Type B pancreatic cell (in vitro differentiated cells): ENCODE results near the gene EFNA3. TPM values are rescaled to one million over a fixed set of nuclear protein-coding genes. Genes with fewer than 3 reads are reported as not detected.

Experiments used
- DNase-seq: peaks from one replicate; pipeline ENCODE4 v3.0.0; 2021; ENCODE audit warnings: mixed read lengths; ENCODE audit not compliant: unreplicated experiment; ENCODE audit errors: extremely low spot score
- H3K27ac Mint-ChIP-seq: 2 replicates; pipeline ENCODE4 v1.8.0; 2021; ENCODE audit warnings: mild to moderate bottlenecking, mixed read lengths
- H3K27me3 Mint-ChIP-seq: 2 replicates; pipeline ENCODE4 v1.8.0; 2021; ENCODE audit warnings: mixed read lengths
- H3K36me3 Mint-ChIP-seq: 2 replicates; pipeline ENCODE4 v1.8.0; 2021; ENCODE audit warnings: mixed read lengths
- H3K4me1 Mint-ChIP-seq: one replicate; pipeline ENCODE4 v1.8.0; 2021; ENCODE audit warnings: mixed read lengths; ENCODE audit not compliant: unreplicated experiment
- H3K4me3 Mint-ChIP-seq: 2 replicates; pipeline ENCODE4 v1.8.0; 2021; ENCODE audit warnings: mild to moderate bottlenecking, mixed read lengths
- H3K9me3 Mint-ChIP-seq: 2 replicates; pipeline ENCODE4 v1.8.0; 2021; ENCODE audit warnings: mixed read lengths
- total RNA-seq: library from RNA; stranded (reverse); gene quantifications from 2 replicates; pipeline ENCODE4 v1.2.1, GENCODE V29; 2021; ENCODE audit warnings: low replicate concordance
- TF ChIP-seq, protein P1 (sequence below): fragments of 200-600 bp; sonication (generic); conservative IDR thresholded peaks from 2 replicates; pipeline ENCODE4 v1.5.0; 2021; ENCODE audit warnings: antibody characterized with exemption, mild to moderate bottlenecking

EFNA3 gene
- total RNA-seq, 1 donor from 2014 or later, result 4.7 TPM

DNA sequence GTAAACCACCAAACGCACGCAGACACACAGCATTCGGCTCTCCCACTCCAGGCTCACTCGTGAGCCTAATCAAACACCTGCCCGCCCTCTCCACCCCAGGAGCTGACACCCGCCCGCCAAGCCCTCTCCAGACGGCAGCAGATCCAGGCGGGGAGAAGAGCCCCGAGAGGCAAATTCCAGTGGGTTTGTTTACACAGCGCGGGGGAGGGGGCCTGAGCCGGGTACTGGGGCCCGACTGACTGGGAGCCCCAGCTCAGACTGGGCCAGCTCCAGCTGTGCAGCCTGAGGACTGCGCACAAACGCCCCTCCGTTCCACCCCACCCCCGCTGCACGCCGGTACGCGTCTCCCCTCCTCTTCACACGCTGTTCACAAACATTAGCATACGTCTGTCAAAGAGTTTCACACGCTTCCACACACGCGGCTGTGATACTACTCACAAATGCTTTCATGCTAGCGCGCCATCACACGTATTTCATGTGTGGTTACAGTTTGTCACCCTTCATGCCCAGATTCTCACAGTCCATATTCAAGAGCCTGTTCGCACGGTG, 48.0 kb downstream of the EFNA3 start:
- DNase-seq, result no peak
- H3K4me1 Mint-ChIP-seq, result peaks cover 35% of the 10 kb centered on the region
- peaks cover 7% of the 10 kb centered on the region for H3K36me3 Mint-ChIP-seq
- H3K27me3 Mint-ChIP-seq, result peaks cover 58% of the 10 kb centered on the region
- H3K27ac Mint-ChIP-seq, result peak overlapping the region; percentile 100
- TF ChIP-seq, protein P1, sequence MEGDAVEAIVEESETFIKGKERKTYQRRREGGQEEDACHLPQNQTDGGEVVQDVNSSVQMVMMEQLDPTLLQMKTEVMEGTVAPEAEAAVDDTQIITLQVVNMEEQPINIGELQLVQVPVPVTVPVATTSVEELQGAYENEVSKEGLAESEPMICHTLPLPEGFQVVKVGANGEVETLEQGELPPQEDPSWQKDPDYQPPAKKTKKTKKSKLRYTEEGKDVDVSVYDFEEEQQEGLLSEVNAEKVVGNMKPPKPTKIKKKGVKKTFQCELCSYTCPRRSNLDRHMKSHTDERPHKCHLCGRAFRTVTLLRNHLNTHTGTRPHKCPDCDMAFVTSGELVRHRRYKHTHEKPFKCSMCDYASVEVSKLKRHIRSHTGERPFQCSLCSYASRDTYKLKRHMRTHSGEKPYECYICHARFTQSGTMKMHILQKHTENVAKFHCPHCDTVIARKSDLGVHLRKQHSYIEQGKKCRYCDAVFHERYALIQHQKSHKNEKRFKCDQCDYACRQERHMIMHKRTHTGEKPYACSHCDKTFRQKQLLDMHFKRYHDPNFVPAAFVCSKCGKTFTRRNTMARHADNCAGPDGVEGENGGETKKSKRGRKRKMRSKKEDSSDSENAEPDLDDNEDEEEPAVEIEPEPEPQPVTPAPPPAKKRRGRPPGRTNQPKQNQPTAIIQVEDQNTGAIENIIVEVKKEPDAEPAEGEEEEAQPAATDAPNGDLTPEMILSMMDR, result no peak
- peak overlapping the region; percentile 93 for H3K4me3 Mint-ChIP-seq
- no peaks in the 10 kb centered on the region for H3K9me3 Mint-ChIP-seq

DNA sequence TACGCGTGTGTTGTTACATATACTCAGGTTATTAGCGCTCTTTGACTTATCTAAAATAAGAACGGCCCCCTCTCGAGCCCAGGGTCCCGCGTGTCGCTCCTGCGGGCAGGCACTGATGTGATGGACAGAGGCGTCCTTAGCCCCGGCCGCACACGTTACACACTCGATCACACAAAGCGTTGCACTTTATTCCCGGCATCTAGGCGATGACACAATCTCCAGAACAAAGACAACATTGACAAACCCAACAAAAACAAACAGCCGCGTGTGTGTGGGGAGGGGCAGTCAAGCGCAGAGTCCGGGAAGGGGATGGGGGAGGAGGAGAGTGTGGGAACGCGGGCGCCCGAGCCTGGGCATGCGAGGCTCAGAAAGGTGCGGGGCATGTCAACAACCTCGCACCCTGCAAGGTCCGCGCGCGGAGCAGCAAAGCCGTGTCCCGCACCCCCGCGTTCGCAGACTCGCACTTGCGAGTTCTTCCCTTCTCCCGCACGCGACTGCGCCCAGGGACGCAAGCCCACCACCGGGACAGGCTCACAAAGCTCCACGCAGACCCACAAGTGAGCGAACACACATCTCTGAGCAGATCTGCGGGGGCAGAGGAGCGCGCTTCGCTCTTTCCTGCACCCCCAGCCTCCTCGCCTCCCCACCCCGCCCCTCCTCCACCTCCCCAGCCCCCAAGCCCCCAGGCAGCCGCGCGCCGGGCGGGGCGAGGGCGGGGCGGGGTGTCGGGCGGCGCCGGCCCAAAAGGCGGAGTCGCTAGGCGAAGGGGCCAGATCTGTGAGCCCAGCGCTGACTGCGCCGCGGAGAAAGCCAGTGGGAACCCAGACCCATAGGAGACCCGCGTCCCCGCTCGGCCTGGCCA, 48.7 kb downstream of the EFNA3 start, which contains the start of gene EFNA1:
EFNA1 (plus strand) TSS at position 772 of the 862 bp plus-strand sequence. CDS start 102 bp downstream, outside the sequence.
- peaks cover 57% of the 10 kb centered on the region for H3K27me3 Mint-ChIP-seq
- peaks cover 10% of the 10 kb centered on the region for H3K36me3 Mint-ChIP-seq
- TF ChIP-seq, protein P1, result no peak
- H3K4me1 Mint-ChIP-seq, result peaks cover 35% of the 10 kb centered on the region
- peak within 1 kb of the TSS; percentile 93 for H3K4me3 Mint-ChIP-seq
- peak within 1 kb of the TSS; percentile 100 for H3K27ac Mint-ChIP-seq
- no peaks in the 10 kb centered on the region for H3K9me3 Mint-ChIP-seq
- no peak for DNase-seq

DNA sequence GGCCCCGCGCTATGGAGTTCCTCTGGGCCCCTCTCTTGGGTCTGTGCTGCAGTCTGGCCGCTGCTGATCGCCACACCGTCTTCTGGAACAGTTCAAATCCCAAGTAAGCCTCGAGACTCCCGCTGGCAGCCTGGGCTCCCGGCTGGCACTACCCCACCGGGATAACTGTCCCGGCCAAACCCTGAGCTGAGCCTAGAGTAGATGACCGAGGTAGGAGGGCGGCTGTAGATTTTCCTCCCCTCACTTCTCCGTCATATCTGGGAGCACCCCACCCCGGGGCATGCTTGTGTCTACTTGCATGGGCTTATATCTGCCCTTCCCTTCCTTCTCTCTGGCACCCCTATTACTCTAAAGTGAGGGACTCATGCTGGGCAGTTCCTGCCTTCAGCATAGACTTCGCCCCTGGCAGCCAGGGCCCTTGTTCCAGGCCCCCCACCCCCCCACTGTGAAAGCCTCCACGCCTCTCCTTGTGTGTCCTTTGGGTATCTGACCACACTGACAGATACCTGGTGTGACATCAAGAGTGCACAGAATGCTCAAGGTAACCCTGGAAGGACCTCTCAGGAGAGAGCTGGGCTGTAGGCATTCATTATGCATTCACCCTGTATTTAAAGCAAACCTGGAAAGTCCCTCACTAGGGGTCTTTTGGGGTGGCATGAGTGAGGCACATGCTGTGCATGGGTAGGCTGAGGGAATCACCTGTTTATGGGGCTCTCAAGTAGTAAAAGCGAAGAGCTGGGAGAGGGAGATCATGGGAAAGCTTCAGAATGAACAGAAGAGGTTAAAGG, 49.5 kb downstream of the EFNA3 start:
- H3K27ac Mint-ChIP-seq, result peak overlapping the region; percentile 100
- peak overlapping the region; percentile 92 for H3K4me3 Mint-ChIP-seq
- peaks cover 37% of the 10 kb centered on the region for H3K4me1 Mint-ChIP-seq
- H3K9me3 Mint-ChIP-seq, result no peaks in the 10 kb centered on the region
- peaks cover 52% of the 10 kb centered on the region for H3K27me3 Mint-ChIP-seq
- TF ChIP-seq, protein P1, result no peak
- peaks cover 13% of the 10 kb centered on the region for H3K36me3 Mint-ChIP-seq
- no peak for DNase-seq

DNA sequence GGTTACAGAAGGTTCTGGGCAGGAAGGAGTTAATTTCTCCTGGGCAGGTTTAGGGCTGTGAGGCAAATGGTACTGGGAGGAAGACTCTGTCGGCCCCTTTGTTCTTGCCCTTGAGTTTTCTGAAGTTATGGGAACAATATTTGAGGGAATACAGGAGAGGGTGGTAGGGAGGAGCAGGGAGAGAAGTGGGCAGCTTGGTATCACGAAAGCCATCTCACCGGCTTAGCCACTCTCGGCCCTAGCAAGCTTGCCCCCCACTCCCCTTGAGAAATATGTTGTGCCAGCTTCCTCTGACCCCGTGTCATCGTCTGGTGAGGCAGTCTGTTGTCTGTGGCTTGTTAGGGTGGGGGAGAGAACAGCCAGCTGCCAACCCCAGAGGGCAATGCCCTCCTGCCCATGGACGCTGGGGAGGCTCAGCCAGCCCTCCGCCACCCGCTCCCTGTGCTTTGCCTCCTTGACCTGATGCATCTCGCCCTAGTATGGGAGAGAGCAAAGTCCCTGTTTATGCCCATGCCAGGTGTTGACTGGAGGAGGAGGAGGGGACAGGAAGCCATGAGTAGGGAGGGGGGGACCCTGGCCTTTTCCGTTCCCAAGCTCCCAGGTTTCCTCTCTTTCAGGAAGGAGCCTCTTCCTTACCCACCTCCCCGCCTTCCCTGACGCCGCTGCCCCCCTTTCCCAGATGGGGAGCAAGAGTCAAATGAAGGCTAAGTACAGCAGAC, 50.3 kb downstream of the EFNA3 start:
- TF ChIP-seq, protein P1, result no peak
- Mint-ChIP-seq H3K36me3 (peaks cover 17% of the 10 kb centered on the region), H3K4me3 (peak overlapping the region; percentile 92), H3K27me3 (peaks cover 48% of the 10 kb centered on the region), H3K27ac (peak overlapping the region; percentile 100), H3K4me1 (peaks cover 42% of the 10 kb centered on the region), H3K9me3 (no peaks in the 10 kb centered on the region)
- DNase-seq, result no peak
